HepG2 (cell line): ENCODE results near the gene CHRNB4. TPM values are rescaled to one million over a fixed set of nuclear protein-coding genes. Genes with fewer than 3 reads are reported as not detected.

ENCODE experiments used
- BRCA1 ChIP-seq: sonication (generic); formaldehyde crosslinking; IDR thresholded peaks from 2 replicates; pipeline ENCODE4 v1.4.0; 2020; ENCODE audit warnings: missing genetic modification reagents
- CHD2 ChIP-seq: IDR thresholded peaks from 2 replicates; pipeline ENCODE4 v1.6.1; 2011; ENCODE audit warnings: low read depth, low read length, improper control_type of control experiment
- FOXJ3 ChIP-seq: sonication (generic); formaldehyde crosslinking; IDR thresholded peaks from 2 replicates; pipeline ENCODE4 v1.4.0; 2020; ENCODE audit warnings: missing genetic modification reagents, mild to moderate bottlenecking, borderline replicate concordance
- JUNB ChIP-seq: sonication (generic); formaldehyde crosslinking; IDR thresholded peaks from 2 replicates; pipeline ENCODE4 v1.8.0; 2022; ENCODE audit warnings: missing genetic modification reagents, mild to moderate bottlenecking, borderline replicate concordance
- MTF2 ChIP-seq: sonication (generic); formaldehyde crosslinking; IDR thresholded peaks from 2 replicates; pipeline ENCODE4 v1.5.0; 2020; ENCODE audit warnings: missing genetic modification reagents, borderline replicate concordance
- ZNF547 ChIP-seq: sonication (generic); formaldehyde crosslinking; IDR thresholded peaks from 2 replicates; pipeline ENCODE4 v1.5.1; 2020; ENCODE audit warnings: mild to moderate bottlenecking, missing genetic modification reagents
- ZNF614 ChIP-seq: IDR thresholded peaks from 2 replicates; pipeline ENCODE4 v1.6.1; 2018; ENCODE audit warnings: missing biosample characterization, missing genetic modification reagents, inconsistent platforms, borderline replicate concordance
- ZNF709 ChIP-seq: sonication (generic); formaldehyde crosslinking; IDR thresholded peaks from 2 replicates; pipeline ENCODE4 v1.5.0; 2020; ENCODE audit warnings: mild to moderate bottlenecking, missing genetic modification reagents
- ZNF747 ChIP-seq: sonication (generic); formaldehyde crosslinking; IDR thresholded peaks from 2 replicates; pipeline ENCODE4 v1.8.1; 2023; ENCODE audit warnings: missing genetic modification reagents, mild to moderate bottlenecking, borderline replicate concordance
- polyA plus RNA-seq, 8 experiments: library from polyadenylated mRNA; depleted of rRNA in 3 of 8; stranded (reverse) in 7 of 8; unstranded in 1 of 8; fragments of >200 nt; fragmentation: Illumina TruSeq in 4 of 8; extraction: Trizol in 4 of 8; gene quantifications; 2 replicates each; pipeline versions ENCODE4 v1.2.1 to v1.2.3, GENCODE V29; 2011 to 2016; ENCODE audit warnings: low read depth in 4 of 8, missing spikeins in 1 of 8, mixed read lengths in 1 of 8; ENCODE audit not compliant: insufficient read depth in 1 of 8
- total RNA-seq, 5 experiments: library from RNA; depleted of rRNA; stranded (reverse); fragments of >200 nt; fragmentation: Illumina TruSeq; extraction: Trizol; gene quantifications; 2 replicates each; pipeline ENCODE4 v1.2.3, GENCODE V29; 2016; ENCODE audit warnings: low read depth in 1 of 5
- TF ChIP-seq, protein P1 (sequence below): sonication (generic); formaldehyde crosslinking; IDR thresholded peaks from 2 replicates; pipeline ENCODE4 v1.4.0; 2020; ENCODE audit warnings: mild to moderate bottlenecking, missing genetic modification reagents
- TF ChIP-seq, protein P2 (sequence below): fragments of 450-650 bp; IDR thresholded peaks from 2 replicates; pipeline ENCODE4 v1.6.1; 2017

Gene CHRNB4
- total and polyA plus RNA-seq, 2 of the 13 experiments (the other 11 are each of a cell fraction or from before 2014, with no cell fraction given) = not detected

DNA sequence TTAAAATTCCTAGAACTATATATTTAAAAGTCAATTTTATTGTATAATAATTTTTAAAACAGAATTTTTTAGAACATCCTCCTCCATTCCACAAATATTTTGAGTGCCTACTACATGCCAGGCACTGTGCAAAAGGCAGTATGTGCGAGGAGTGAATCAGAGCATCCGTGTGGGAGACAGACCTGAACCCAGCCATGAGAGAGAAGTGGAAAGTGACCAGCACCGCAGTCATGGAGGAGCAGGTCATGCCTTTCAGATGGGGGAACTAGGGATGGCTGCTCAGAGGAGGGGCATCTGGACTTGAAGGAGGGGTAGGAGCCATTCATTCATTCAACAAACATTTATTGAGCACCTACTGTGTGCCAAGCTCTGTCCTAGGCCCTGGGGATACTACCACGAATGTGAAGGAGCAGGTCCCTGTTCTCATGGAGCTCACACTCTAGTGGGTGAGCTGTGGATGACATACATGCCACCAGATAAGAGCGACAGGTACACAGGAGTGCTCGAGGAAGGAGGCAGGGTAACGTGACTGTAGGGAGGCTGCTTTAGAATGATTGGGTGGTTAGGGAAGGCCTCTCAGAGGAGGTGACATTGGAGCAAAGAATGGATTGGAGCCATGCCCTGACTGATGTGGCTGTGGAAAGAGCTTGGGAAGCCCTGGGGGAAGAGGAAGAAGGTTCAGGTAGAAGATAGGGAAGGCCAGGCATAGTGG is 17.1 kb downstream of the CHRNB4 start (continued):
- TF ChIP-seq, protein P1, sequence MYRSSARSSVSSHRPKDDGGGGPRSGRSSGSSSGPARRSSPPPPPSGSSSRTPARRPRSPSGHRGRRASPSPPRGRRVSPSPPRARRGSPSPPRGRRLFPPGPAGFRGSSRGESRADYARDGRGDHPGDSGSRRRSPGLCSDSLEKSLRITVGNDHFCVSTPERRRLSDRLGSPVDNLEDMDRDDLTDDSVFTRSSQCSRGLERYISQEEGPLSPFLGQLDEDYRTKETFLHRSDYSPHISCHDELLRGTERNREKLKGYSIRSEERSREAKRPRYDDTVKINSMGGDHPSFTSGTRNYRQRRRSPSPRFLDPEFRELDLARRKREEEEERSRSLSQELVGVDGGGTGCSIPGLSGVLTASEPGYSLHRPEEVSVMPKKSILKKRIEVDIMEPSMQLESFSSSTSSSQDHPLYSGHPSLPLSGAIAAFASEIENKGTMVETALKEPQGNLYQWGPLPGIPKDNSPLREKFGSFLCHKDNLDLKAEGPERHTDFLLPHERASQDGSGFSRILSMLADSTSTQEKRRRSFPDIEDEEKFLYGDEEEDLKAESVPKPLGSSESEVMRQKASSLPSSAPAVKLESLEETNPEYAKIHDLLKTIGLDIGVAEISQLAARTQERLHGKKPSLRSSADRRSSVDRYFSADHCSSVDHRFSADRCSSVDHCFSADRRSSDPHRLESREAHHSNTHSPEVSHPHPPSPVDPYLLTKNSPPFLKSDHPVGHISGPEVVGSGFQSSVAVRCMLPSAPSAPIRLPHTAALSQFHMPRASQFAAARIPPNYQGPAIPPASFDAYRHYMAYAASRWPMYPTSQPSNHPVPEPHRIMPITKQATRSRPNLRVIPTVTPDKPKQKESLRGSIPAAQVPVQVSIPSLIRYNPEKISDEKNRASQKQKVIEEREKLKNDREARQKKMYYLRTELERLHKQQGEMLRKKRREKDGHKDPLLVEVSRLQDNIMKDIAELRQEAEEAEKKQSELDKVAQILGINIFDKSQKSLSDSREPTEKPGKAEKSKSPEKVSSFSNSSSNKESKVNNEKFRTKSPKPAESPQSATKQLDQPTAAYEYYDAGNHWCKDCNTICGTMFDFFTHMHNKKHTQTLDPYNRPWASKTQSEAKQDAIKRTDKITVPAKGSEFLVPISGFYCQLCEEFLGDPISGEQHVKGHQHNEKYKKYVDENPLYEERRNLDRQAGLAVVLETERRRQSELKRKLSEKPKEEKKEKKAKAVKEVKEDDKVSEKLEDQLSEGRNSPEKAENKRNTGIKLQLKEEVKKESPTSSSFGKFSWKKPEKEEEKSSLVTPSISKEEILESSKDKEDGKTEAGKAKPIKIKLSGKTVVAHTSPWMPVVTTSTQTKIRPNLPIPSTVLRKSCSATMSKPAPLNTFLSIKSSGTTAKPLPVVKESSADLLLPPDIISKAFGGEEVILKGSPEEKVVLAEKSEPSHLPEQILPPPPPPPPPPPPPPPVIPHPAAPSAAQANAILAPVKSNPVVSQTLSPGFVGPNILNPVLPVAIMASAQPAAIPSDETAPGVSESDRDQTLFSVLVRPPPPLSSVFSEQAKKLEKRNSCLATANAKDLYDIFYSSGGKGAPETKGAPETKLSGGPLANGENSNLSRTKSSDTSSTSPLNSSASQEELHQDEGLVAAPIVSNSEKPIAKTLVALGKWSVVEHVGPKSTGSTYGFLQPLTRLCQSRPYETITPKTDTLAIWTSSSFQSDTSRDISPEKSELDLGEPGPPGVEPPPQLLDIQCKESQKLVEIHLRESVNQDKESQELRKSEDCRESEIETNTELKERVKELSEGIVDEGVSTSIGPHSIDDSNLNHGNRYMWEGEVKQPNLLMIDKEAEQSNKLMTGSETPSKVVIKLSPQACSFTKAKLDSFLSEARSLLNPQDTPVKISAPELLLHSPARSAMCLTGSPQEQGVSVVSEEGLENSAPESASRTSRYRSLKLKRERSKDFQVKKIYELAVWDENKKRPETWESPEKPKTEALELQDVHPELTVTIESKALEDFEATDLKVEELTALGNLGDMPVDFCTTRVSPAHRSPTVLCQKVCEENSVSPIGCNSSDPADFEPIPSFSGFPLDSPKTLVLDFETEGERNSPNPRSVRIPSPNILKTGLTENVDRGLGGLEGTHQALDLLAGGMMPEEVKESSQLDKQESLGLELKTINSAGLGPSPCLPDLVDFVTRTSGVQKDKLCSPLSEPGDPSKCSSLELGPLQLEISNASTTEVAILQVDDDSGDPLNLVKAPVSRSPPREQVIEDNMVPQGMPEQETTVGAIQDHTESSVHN = no peak
- TF ChIP-seq ZNF614 (CRISPR knock-in tag) (no peak), MTF2 (CRISPR knock-in tag) (no peak), CHD2 (no peak), BRCA1 (CRISPR knock-in tag) (no peak), ZNF747 (CRISPR knock-in tag) (no peak), ZNF709 (CRISPR knock-in tag) (no peak), ZNF547 (CRISPR knock-in tag) (no peak), JUNB (no peak), FOXJ3 (no peak)
- TF ChIP-seq, protein P2, sequence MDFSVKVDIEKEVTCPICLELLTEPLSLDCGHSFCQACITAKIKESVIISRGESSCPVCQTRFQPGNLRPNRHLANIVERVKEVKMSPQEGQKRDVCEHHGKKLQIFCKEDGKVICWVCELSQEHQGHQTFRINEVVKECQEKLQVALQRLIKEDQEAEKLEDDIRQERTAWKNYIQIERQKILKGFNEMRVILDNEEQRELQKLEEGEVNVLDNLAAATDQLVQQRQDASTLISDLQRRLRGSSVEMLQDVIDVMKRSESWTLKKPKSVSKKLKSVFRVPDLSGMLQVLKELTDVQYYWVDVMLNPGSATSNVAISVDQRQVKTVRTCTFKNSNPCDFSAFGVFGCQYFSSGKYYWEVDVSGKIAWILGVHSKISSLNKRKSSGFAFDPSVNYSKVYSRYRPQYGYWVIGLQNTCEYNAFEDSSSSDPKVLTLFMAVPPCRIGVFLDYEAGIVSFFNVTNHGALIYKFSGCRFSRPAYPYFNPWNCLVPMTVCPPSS = no peak
